Natural killer cell treated with Interleukin-12 subunit alpha and Interleukin-12 subunit beta and Interleukin-15 and Interleukin-18, amount 100 ng/mL, for 72 hours (primary cell): ENCODE data around the gene OR2W3. TPM values are rescaled to one million over a fixed set of nuclear protein-coding genes. Genes with fewer than 3 reads are reported as not detected.

Experiments
- ATAC-seq, 2 donors: fragments of 150-1000 bp; cut with Tn5 transposase in 1 of 2; sonication (Bioruptor Pico), chemical (Tn5 transposase) in 1 of 2; 2 replicates each; pipeline ENCODE4 v1.10.0; 2021
- DNase-seq: peaks from one replicate; pipeline ENCODE4 v3.0.0; 2022; ENCODE audit warnings: low spot score
- H3K27ac Mint-ChIP-seq, 2 donors: 1 replicate in 1 of 2; 2 replicates in 1 of 2; pipeline ENCODE4 v1.8.0; 2022; ENCODE audit warnings: mixed read lengths in 2 of 2, mild to moderate bottlenecking in 1 of 2, moderate library complexity in 1 of 2
- H3K27me3 Mint-ChIP-seq, 2 donors: 1 replicate in 1 of 2; 2 replicates in 1 of 2; pipeline ENCODE4 v1.8.0; 2022; ENCODE audit warnings: mixed read lengths in 2 of 2
- H3K36me3 Mint-ChIP-seq: one replicate; pipeline ENCODE4 v1.8.0; 2022; ENCODE audit warnings: mixed read lengths
- H3K4me1 Mint-ChIP-seq, 2 donors: 1 replicate in 1 of 2; 2 replicates in 1 of 2; pipeline ENCODE4 v1.8.0; 2022; ENCODE audit warnings: low read depth in 2 of 2, mixed read lengths in 2 of 2, mild to moderate bottlenecking in 1 of 2
- H3K4me3 Mint-ChIP-seq: one replicate; pipeline ENCODE4 v1.8.0; 2022; ENCODE audit warnings: mixed read lengths
- H3K9me3 Mint-ChIP-seq: 2 replicates; pipeline ENCODE4 v1.8.0; 2022; ENCODE audit warnings: mixed read lengths
- total RNA-seq, 2 donors: library from RNA; stranded (reverse); gene quantifications; one replicate each; pipeline ENCODE4 v1.2.3, GENCODE V29; 2022

The OR2W3 gene
- under 1 TPM; 0.31 to 0.47 TPM for total RNA-seq

DNA sequence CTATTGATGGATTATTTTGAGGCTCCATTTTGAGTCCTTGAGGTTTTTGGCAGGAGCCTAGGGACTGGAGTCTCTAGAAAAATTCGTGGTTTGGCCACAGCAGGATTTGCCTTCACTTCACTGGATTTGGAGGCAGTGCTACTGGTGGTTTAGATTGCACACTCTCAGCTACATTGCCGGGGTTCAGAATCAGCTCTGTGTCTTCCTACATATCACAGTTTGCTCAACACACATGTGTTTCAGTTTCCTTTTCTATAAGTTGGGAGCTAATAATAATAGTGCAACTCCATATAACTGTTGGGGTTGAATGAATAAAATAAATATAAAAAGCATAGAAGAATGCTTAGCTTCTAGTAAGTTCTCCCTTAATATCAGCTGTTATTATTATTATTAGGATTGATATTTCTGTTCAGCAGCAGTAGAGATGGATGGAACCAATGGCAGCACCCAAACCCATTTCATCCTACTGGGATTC is at the start of gene OR2W3:
TSS of gene OR2W3 (plus strand) at position 425 of the 475 bp plus-strand sequence. CDS start at position 425, 0 bp downstream.
- no peaks in the 10 kb centered on the region for H3K27me3 Mint-ChIP-seq

DNA sequence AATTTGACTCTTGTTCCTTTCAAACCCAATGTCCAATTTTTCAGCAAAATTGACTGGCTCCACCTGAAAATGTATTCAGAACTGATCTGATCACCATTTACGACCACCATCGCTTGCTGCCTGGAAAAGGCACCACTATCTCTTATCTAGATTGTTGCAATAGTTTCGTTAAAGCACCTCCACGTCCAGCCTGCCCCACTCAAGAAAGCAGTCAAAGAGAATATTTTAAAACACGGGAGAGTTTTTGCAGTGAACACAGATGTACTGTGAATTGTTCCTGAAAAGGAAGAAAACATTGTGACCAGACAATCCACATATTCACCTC is 49.7 kb upstream of the OR2W3 start:
- H3K9me3 Mint-ChIP-seq = no peaks in the 10 kb centered on the region
- ATAC-seq (no peak), DNase-seq (no peak)
- peaks cover 0 to 2% of the 10 kb centered on the region in 2 donors for H3K27me3 Mint-ChIP-seq
- no peaks in the 10 kb centered on the region for H3K36me3 Mint-ChIP-seq
- H3K4me1 Mint-ChIP-seq = no peaks in the 10 kb centered on the region
- no peak overlapping the region for H3K27ac Mint-ChIP-seq
- no peak overlapping the region for H3K4me3 Mint-ChIP-seq

More for the DNA sequence above, at the start of gene OR2W3:
- ATAC-seq (peak in 1 of 2 donors; percentile 53), DNase-seq (no peak)
- Mint-ChIP-seq H3K36me3 (peaks cover 15% of the 10 kb centered on the region), H3K4me1 (peaks cover 0 to 17% of the 10 kb centered on the region in 2 donors), H3K9me3 (no peaks in the 10 kb centered on the region), H3K27ac (peak within 1 kb of the TSS in 1 of 2 donors; percentile 14), H3K4me3 (no peak within 1 kb of the TSS)

DNA sequence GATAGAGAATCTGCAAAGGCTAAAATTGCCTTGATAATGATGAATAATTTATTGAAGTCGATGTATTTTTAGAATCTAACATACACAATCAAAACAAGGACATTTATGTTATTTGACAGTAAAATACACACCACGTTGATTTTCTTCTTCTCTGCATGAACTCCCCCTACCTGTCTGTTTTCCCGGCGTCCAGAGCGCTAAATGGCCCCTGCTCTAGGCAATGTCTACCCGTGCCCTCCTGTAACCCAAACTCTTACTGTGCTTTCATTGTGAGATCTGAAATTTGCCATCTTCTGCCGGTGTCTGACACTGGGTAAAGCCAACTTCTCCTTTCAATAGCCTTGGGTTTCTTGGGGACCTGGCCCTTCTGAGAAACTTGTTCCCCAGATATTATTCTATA is 47.0 kb upstream of the OR2W3 start:
- Mint-ChIP-seq H3K4me1 (no peaks in the 10 kb centered on the region), H3K9me3 (no peaks in the 10 kb centered on the region)
- ATAC-seq = no peak

DNA sequence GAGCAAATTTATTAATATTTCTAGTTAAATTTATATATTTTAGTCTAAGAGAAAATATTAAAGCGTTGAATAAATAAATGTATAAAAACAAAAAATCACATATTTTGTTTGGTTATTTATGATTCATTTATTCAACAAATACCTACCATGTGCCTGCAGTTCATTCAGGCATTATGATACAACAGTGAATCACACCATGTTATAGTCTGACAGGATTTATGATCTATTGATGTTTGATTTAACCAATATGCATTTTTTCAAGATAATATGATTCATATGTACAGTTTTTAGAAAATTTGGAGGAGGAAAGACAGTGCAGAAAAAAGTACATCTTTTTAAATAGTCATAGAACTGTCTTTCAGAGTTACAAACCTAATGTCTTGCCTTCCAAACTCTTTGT is 45.8 kb upstream of the OR2W3 start:
- Mint-ChIP-seq H3K4me3 (no peak overlapping the region), H3K27me3 (peaks cover 11 to 26% of the 10 kb centered on the region in 2 donors), H3K9me3 (no peaks in the 10 kb centered on the region), H3K4me1 (no peaks in the 10 kb centered on the region), H3K36me3 (no peaks in the 10 kb centered on the region), H3K27ac (no peak overlapping the region)
- ATAC-seq (no peak), DNase-seq (no peak)

More for the DNA sequence above, 47.0 kb upstream of the OR2W3 start:
- H3K27me3 Mint-ChIP-seq = peaks cover 7 to 17% of the 10 kb centered on the region in 2 donors
- no peak overlapping the region for H3K4me3 Mint-ChIP-seq
- DNase-seq = no peak
- H3K36me3 Mint-ChIP-seq = no peaks in the 10 kb centered on the region
- H3K27ac Mint-ChIP-seq = no peak overlapping the region

- Mint-ChIP-seq H3K27ac (no peak overlapping the region), H3K27me3 (peaks cover 17 to 53% of the 10 kb centered on the region in 2 donors), H3K36me3 (no peaks in the 10 kb centered on the region), H3K4me1 (peaks cover 10% of the 10 kb centered on the region in 2 donors), H3K4me3 (no peak overlapping the region), H3K9me3 (no peaks in the 10 kb centered on the region)
- ATAC-seq (no peak), DNase-seq (no peak)
Measured at GRCh38 chr1:247854899-247855545, 40.4 kb upstream of the OR2W3 start.

- Mint-ChIP-seq H3K4me1 (peaks cover 10% of the 10 kb centered on the region in 2 donors), H3K9me3 (no peaks in the 10 kb centered on the region), H3K36me3 (no peaks in the 10 kb centered on the region), H3K4me3 (peak overlapping the region; percentile 74), H3K27ac (no peak overlapping the region), H3K27me3 (peaks cover 17 to 58% of the 10 kb centered on the region in 2 donors)
- DNase-seq (no peak), ATAC-seq (no peak)
Measured at GRCh38 chr1:247855911-247856310, 39.5 kb upstream of the OR2W3 start.

DNA sequence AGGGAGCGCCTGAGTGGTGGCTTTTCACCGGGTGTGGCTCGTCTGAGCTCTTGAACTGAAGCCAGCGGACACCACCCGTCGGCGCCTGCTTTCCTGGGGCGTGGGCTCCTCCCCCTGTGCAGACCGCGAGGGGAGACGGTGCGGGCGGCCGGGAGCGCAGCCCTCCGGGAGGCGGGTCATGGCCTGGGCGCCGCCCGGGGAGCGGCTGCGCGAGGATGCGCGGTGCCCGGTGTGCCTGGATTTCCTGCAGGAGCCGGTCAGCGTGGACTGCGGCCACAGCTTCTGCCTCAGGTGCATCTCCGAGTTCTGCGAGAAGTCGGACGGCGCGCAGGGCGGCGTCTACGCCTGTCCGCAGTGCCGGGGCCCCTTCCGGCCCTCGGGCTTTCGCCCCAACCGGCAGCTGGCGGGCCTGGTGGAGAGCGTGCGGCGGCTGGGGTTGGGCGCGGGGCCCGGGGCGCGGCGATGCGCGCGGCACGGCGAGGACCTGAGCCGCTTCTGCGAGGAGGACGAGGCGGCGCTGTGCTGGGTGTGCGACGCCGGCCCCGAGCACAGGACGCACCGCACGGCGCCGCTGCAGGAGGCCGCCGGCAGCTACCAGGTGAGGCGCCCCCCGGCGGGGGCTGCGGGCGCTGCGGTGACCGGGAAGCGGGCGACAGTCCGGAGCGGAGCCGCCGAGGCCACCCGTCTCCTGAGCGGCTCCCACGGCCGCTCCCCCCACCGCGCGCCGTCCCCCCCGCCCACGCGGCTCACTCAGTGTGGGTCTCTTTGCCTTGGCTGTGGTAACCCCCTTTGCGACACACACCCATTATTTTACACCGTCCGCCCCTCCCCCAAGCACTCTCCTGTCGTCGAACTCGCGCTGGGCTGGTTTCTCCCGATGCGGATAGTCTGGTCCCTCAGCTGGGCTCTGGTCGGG is 38.1 kb upstream of the OR2W3 start, which contains the start of gene TRIM58:
TSS of gene TRIM58 (plus strand) at position 119 of the 916 bp plus-strand sequence. CDS start at position 179, 60 bp downstream.
- H3K4me3 Mint-ChIP-seq = peak within 1 kb of the TSS; percentile 76
- H3K4me1 Mint-ChIP-seq = peaks cover 10% of the 10 kb centered on the region in 2 donors
- H3K9me3 Mint-ChIP-seq = no peaks in the 10 kb centered on the region
- DNase-seq = no peak
- peak; percentile 66 to 80 for ATAC-seq
- no peaks in the 10 kb centered on the region for H3K36me3 Mint-ChIP-seq
- H3K27me3 Mint-ChIP-seq = peaks cover 14 to 54% of the 10 kb centered on the region in 2 donors
- H3K27ac Mint-ChIP-seq = no peak within 1 kb of the TSS

GRCh38 chr1:247857985-247858619 is 37.3 kb upstream of the OR2W3 start:
- ATAC-seq = no peak
- DNase-seq = no peak
- peak overlapping the region; percentile 76 for H3K4me3 Mint-ChIP-seq
- H3K27ac Mint-ChIP-seq = no peak overlapping the region
- H3K27me3 Mint-ChIP-seq = peaks cover 12 to 48% of the 10 kb centered on the region in 2 donors
- H3K36me3 Mint-ChIP-seq = no peaks in the 10 kb centered on the region
- H3K9me3 Mint-ChIP-seq = no peaks in the 10 kb centered on the region
- peaks cover 10% of the 10 kb centered on the region in 2 donors for H3K4me1 Mint-ChIP-seq

- Mint-ChIP-seq H3K27me3 (peaks cover 5 to 22% of the 10 kb centered on the region in 2 donors), H3K36me3 (no peaks in the 10 kb centered on the region), H3K4me1 (peaks cover 5% of the 10 kb centered on the region in 2 donors), H3K4me3 (no peak overlapping the region), H3K9me3 (no peaks in the 10 kb centered on the region), H3K27ac (no peak overlapping the region)
- ATAC-seq (no peak), DNase-seq (no peak)
Measured at GRCh38 chr1:247862756-247863155, 32.6 kb upstream of the OR2W3 start.

- H3K4me1 Mint-ChIP-seq = no peaks in the 10 kb centered on the region
- no peak for ATAC-seq
- no peaks in the 10 kb centered on the region for H3K9me3 Mint-ChIP-seq
- no peak for DNase-seq
- no peak overlapping the region for H3K4me3 Mint-ChIP-seq
- H3K27ac Mint-ChIP-seq = no peak overlapping the region
- no peaks in the 10 kb centered on the region for H3K36me3 Mint-ChIP-seq
- peaks cover 0 to 15% of the 10 kb centered on the region in 2 donors for H3K27me3 Mint-ChIP-seq
Measured at GRCh38 chr1:247864644-247865043, 30.7 kb upstream of the OR2W3 start.

DNA sequence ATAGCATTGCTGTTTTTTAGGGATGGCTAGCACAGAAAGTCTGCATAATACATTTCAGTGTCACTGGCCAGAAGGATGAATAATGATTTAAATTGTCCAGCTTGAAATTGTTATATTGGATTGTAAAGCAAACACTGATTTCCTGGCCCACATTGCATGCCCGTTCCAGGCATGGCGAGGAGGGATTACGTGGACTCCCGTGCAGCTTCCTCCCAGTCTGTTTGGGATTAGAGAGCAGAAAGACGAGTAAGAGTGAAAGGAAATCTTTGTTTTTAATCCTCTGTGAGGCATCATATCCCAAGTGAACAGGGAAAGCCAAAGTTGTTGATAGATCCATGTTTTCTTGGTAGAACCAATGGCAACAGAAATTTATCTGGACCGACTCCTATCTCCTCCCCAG is 30.0 kb upstream of the OR2W3 start:
- no peaks in the 10 kb centered on the region for H3K9me3 Mint-ChIP-seq
- H3K36me3 Mint-ChIP-seq = no peaks in the 10 kb centered on the region
- ATAC-seq (no peak), DNase-seq (no peak)
- no peak overlapping the region for H3K4me3 Mint-ChIP-seq
- no peaks in the 10 kb centered on the region for H3K4me1 Mint-ChIP-seq
- H3K27me3 Mint-ChIP-seq = peaks cover 0 to 14% of the 10 kb centered on the region in 2 donors
- no peak overlapping the region for H3K27ac Mint-ChIP-seq

- H3K9me3 Mint-ChIP-seq = no peaks in the 10 kb centered on the region
- no peak for DNase-seq
- H3K36me3 Mint-ChIP-seq = no peaks in the 10 kb centered on the region
- ATAC-seq = no peak
- H3K27me3 Mint-ChIP-seq = peaks cover 0 to 8% of the 10 kb centered on the region in 2 donors
- H3K4me1 Mint-ChIP-seq = no peaks in the 10 kb centered on the region
- H3K4me3 Mint-ChIP-seq = no peak overlapping the region
- no peak overlapping the region for H3K27ac Mint-ChIP-seq
Measured at GRCh38 chr1:247883346-247883745, 12.0 kb upstream of the OR2W3 start.

GRCh38 chr1:247884797-247885413 is 10.5 kb upstream of the OR2W3 start:
- H3K9me3 Mint-ChIP-seq = no peaks in the 10 kb centered on the region
- no peaks in the 10 kb centered on the region for H3K4me1 Mint-ChIP-seq
- no peak overlapping the region for H3K4me3 Mint-ChIP-seq
- no peak overlapping the region for H3K27ac Mint-ChIP-seq
- DNase-seq (no peak), ATAC-seq (no peak)
- H3K36me3 Mint-ChIP-seq = no peaks in the 10 kb centered on the region
- no peaks in the 10 kb centered on the region for H3K27me3 Mint-ChIP-seq
